H1 (cell line): ENCODE data around the gene GPC3.

Experiments used
- EP300 ChIP-seq, 2 experiments: IDR thresholded peaks; 1 replicate in 1 of 2; 2 replicates in 1 of 2; pipeline ENCODE4 v1.6.1; 2011 to 2012; ENCODE audit warnings: low read depth in 2 of 2, low read length in 2 of 2, mild to moderate bottlenecking in 2 of 2, borderline replicate concordance in 1 of 2, inconsistent platforms in 1 of 2, moderate library complexity in 1 of 2
- POLR2A ChIP-seq, 2 experiments: IDR thresholded peaks; 1 replicate in 1 of 2; 2 replicates in 1 of 2; pipeline ENCODE4 v1.6.1; 2011; ENCODE audit warnings: low read depth in 2 of 2, low read length in 2 of 2, mild to moderate bottlenecking in 2 of 2; ENCODE audit errors: control extremely low read depth in 1 of 2
- TAF1 ChIP-seq: IDR thresholded peaks from 2 replicates; pipeline ENCODE4 v1.6.1; 2011; ENCODE audit warnings: mild to moderate bottlenecking, low read depth, low read length
- TBP ChIP-seq: IDR thresholded peaks from 2 replicates; pipeline ENCODE4 v1.6.1; 2011; ENCODE audit warnings: low read depth, low read length, improper control_type of control experiment
- TF ChIP-seq, protein P1 (sequence below), 3 experiments: IDR thresholded peaks; 1 replicate in 2 of 3; 2 replicates in 1 of 3; pipeline versions ENCODE4 v1.5.1 to v1.6.1; 2011; ENCODE audit warnings: low read length in 3 of 3, mild to moderate bottlenecking in 3 of 3, inconsistent platforms in 2 of 3, low read depth in 1 of 3, moderate library complexity in 1 of 3; ENCODE audit not compliant: insufficient read depth in 1 of 3; ENCODE audit errors: control extremely low read depth in 1 of 3

DNA sequence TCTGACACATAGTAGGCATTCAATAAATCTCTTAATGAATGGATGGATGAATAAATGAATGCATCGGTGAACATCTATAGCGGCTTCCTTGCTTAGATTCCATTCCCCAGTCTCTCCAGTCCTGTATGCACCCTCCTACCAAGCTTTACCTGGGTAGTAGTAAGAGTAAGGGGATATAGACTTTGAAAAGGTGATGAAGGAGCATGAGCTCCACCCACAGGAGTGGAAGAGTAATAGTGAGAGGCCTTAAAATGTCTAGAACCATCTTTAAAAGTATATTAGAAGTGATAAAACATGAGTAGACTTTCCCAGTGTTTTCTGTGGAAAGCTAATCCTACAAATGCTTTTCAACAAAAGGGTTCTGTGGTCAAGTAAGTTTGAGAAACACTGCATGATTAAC is 35.5 kb upstream of the GPC3 start:
- TF ChIP-seq, protein P1, sequence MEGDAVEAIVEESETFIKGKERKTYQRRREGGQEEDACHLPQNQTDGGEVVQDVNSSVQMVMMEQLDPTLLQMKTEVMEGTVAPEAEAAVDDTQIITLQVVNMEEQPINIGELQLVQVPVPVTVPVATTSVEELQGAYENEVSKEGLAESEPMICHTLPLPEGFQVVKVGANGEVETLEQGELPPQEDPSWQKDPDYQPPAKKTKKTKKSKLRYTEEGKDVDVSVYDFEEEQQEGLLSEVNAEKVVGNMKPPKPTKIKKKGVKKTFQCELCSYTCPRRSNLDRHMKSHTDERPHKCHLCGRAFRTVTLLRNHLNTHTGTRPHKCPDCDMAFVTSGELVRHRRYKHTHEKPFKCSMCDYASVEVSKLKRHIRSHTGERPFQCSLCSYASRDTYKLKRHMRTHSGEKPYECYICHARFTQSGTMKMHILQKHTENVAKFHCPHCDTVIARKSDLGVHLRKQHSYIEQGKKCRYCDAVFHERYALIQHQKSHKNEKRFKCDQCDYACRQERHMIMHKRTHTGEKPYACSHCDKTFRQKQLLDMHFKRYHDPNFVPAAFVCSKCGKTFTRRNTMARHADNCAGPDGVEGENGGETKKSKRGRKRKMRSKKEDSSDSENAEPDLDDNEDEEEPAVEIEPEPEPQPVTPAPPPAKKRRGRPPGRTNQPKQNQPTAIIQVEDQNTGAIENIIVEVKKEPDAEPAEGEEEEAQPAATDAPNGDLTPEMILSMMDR (IDR thresholded peaks at IDR 0.05; ENCODE audit: control extremely low read depth in 1 of 3, insufficient read depth in 1 of 3, low read depth in 1 of 3, low read length in 3 of 3): peak in 2 of 3 experiments; percentile 35 to 41; a peak in 2 of 4 replicates
- TF ChIP-seq TAF1: no peak
- no peak for TF ChIP-seq POLR2A (IDR thresholded peaks at IDR 0.05; ENCODE audit: control extremely low read depth in 1 of 2, low read depth in 2 of 2, low read length in 2 of 2)
- no peak for TF ChIP-seq TBP
- TF ChIP-seq EP300 (IDR thresholded peaks at IDR 0.05; ENCODE audit: borderline replicate concordance in 1 of 2, low read depth in 2 of 2, low read length in 2 of 2): no peak
